HG03060 (cell line): ENCODE measurements around the gene HNRNPA2B1.
"Not testable (repeated sequence)": the region's sequence is repeated elsewhere in the genome, so short reads cannot be mapped to it uniquely, and the experiment has no call there.

Experiments
- ATAC-seq: cut with Tn5 transposase; IDR thresholded peaks from one replicate; pipeline ENCODE4 v1.9.1; 2021; ENCODE audit warnings: low read depth, moderate number of reproducible peaks; ENCODE audit not compliant: unreplicated experiment

The HNRNPA2B1 gene

GRCh38 chr7:26167303-26167934 lies 33.1 kb downstream of the HNRNPA2B1 start:
- ATAC-seq, result no peak

GRCh38 chr7:26166684-26167266 lies 33.8 kb downstream of the HNRNPA2B1 start:
- no peak for ATAC-seq

- no peak for ATAC-seq
Observed at GRCh38 chr7:26165950-26166683, 34.4 kb downstream of the HNRNPA2B1 start.

DNA sequence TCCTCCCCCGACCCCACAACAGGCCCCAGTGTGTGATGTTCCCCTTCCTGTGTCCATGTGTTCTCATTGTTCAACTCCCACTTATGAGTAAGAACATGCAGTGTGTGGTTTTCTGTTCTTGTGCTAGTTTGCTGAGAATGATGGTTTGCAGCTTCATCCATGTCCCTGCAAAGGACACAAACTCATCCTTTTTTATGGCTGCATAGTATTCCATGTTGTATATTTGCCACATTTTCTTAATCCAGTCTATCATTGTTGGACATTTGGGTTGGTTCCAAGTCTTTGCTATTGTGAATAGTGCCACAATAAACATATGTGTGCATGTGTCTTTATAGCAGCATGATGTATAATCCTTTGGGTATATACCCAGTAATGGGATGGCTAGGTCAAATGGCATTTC lies 36.7 kb downstream of the HNRNPA2B1 start:
- ATAC-seq, result not testable (repeated sequence)

- ATAC-seq, result no peak
Observed at GRCh38 chr7:26162431-26162830, 38.1 kb downstream of the HNRNPA2B1 start.

DNA sequence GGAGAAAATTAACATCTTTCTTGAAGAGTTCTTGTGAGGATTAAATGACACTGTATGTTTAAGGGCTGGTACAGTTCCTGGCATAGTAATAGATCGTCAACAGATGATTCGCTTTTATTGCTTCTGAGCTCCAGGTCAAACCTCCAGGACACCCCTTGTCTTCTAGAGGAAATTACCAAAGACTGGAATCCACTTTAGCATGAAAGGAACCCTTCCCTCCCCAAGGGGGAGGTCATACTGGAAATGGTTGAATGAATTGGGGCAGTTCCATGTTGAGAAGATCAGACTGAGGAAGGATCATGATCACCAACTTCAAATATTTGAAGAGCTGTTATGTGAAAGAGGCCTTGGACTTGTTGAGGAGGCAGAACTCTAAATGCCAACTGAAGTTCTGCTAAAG lies 39.6 kb downstream of the HNRNPA2B1 start:
- no peak for ATAC-seq

GRCh38 chr7:26159243-26159642 lies 41.3 kb downstream of the HNRNPA2B1 start:
- no peak for ATAC-seq

GRCh38 chr7:26157520-26158105 lies 42.9 kb downstream of the HNRNPA2B1 start:
- no peak for ATAC-seq

GRCh38 chr7:26156451-26157420 lies 43.8 kb downstream of the HNRNPA2B1 start:
- ATAC-seq, result no peak

DNA sequence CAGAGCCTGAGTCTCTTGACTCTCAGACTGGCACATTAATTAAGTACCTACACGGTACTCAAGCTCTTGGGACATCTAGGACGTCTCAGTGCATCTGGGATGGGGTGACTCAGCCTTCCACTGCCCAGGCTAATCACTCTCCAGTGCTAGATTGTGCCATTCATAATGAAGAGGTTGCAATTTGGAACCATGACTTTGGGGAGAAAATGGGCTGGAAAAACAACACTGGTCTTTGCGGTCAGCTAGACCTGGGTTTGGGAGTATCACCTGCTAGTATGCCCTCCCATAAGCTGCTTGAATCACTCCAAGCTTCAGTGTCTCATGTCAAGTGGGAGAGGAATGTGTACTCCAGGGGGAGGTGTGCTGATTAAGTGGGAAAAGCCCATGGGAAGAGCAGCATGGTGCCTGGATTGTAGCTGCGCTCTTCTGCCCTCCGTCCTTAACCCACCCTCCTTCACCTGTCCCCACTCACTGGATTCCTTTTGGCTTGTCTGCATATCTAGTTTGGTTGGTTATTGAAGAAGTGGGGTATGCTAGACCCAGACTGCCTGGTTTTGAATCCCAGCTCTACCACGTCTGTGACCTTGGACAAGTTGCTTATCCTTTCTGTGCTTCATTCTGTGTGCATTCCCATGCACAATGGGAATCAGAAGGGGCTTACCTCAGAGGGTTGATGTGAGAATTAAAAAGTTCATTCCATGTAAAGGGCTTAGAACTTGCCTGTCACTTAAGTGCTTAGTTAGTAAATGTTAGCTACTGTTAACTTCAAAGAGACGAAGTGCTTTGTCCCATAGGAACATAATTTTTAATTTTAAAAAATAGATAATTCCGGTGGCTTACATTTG lies 44.8 kb downstream of the HNRNPA2B1 start:
- no peak for ATAC-seq

GRCh38 chr7:26153823-26154783 lies 46.4 kb downstream of the HNRNPA2B1 start:
- ATAC-seq, result no peak

- no peak for ATAC-seq
Observed at GRCh38 chr7:26153241-26153822, 47.2 kb downstream of the HNRNPA2B1 start.

DNA sequence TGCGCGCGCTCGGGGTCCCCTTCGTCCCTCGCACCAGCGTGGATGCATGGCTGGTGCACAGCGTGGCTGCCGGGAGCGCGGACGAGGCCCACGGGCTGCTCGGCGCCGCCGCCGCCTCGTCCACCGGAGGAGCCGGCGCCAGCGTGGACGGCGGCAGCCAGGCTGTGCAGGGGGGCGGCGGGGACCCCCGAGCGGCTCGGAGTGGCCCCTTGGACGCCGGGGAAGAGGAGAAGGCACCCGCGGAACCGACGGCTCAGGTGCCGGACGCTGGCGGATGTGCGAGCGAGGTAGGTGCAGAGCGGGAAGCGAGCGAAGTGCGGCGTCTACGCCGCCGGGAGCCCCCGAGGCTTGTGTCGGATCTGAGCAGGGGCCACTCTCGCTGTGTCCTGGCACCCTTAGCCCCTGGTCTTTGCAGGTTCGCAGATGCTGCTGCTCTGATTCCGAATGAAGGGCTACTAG lies 47.7 kb downstream of the HNRNPA2B1 start:
- not testable (repeated sequence) for ATAC-seq

GRCh38 chr7:26151953-26152781 lies 48.4 kb downstream of the HNRNPA2B1 start, which contains the start of gene NFE2L3:
TSS of gene NFE2L3 (plus strand) at chr7:26152198. CDS start at chr7:26152499, 301 bp downstream.
- ATAC-seq, result no peak

GRCh38 chr7:26151650-26151952 lies 48.9 kb downstream of the HNRNPA2B1 start:
- no peak for ATAC-seq

- ATAC-seq, result no peak
Observed at GRCh38 chr7:26151096-26151495, 49.5 kb downstream of the HNRNPA2B1 start.

- no peak for ATAC-seq
Observed at GRCh38 chr7:26149391-26149977, 51.1 kb downstream of the HNRNPA2B1 start.
